ENCODE results near the gene PRDM11.

PRDM11 gene

DNA sequence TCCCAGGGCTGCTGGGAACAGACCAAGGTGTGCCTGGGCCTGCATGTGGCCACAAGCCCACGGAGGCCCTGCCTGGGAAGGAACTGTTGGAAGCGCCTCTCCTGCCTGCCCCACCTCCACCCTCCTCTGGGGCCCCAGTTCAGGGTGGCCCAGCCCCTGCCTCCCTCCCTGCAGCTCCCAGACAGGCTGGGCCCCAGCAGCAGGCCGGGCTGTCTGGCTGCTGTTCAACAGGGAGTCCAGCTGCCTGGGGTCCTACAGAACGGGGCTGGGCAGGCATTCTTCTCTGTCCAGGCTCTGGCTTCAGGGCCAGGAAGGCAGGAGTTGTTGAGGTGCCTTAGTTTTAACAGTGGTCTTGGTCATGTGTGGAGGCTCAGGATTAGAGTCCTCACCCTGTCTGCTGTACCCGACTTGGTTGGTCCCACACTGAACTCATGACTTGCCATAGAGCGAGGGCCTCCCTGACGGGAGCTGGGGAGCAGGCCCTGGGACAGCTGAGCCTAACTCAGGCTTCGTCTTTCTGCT lies 11.8 kb downstream of the PRDM11 start:
- no peak for DNase-seq (ENCODE audit: low spot score)

GRCh38 chr11:45158891-45159605 lies 12.6 kb downstream of the PRDM11 start:
- no peak for DNase-seq (ENCODE audit: low spot score)

GRCh38 chr11:45159781-45160365 lies 13.4 kb downstream of the PRDM11 start:
- DNase-seq (ENCODE audit: low spot score) = no peak

DNA sequence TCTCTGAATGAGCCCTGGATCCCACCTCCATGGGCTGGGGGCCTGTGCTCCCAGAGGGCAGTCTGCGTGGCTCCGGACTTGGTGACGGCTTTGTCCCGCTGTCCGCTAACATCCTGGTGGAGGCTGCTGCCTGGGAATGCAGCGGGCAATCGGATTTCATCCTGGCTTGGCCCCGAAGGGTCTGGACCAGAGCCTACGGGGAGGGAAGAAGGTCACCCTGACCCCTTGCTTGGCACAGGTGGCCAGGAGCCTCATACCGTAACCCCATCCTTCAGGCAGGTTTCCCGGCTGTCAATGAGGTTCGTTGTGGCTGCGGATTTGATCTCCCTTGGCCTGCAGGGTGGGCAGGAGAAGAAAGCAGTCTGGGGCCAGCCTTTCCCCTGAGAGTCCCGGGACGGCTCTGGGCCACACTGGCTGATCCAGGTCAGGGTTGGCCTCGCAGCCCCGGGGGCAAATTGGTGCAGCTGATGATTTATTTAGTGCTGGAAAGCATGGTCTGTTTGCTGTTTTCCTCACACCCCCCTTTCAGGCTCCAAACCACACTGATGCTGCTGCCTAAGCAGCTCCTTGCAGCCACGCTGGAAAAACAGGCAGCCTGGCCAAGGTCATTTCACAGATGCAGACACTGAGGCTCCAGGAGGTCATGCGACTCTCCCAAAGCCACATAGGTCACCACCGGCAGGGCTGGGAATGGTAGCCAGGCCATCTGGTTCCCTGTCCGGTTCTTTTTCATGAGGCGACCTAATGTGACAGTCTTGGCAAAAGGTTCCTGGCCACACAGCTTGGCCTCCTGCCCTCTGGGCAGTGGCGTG lies 15.0 kb downstream of the PRDM11 start:
- DNase-seq (ENCODE audit: low spot score) = no peak

DNA sequence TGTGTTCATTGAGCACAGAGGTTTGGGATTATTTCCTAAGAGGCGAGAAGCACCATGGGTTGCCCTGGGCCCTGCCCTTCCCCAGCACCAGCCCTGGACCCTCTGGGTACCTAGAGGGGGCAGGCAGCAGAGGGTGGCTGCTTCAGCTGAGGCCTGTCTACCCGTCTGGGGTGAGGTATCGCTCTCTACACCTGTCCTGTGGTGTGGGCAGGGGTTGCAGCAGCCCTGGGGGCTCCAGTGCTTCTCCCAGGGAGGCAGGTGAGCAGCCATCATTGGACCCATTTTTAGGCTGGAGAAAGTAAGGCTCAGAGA lies 15.6 kb downstream of the PRDM11 start:
- DNase-seq (ENCODE audit: low spot score) = no peak

GRCh38 chr11:45162916-45163879 lies 16.8 kb downstream of the PRDM11 start:
- DNase-seq (ENCODE audit: low spot score) = no peak

DNA sequence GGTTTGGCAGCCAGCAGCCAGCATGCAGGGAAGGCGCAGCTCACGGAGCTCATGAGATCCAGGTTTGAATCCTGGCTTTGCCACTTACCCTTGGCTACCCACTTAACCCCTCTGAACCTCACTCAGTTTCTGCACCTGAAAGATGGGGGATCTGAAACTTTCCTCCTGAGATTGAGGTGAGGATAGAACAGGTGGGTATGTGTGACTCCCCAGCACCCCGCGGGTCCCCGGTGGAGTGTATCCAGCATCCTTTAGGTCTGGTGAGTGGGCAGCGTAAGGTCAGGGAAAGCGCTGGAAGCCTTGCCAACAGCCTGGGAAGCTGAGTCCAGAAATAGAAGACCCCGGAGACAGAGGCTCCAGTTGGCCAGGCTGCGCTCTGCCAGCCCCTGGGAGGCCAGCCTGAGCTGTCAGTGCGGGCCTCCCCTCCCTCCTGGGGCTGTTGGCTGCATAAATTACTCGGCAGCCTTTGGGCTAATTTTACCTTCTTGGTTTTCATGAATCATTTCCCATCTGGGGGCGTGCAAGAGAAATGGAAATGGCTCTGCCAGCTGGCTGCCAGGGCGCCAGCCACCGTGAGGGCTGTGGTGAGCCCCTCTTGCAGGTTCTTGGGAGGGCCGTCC lies 17.6 kb downstream of the PRDM11 start:
- no peak for DNase-seq (ENCODE audit: low spot score)

- no peak for DNase-seq (ENCODE audit: low spot score)
Observed at GRCh38 chr11:45165386-45165785, 18.9 kb downstream of the PRDM11 start.

- DNase-seq (ENCODE audit: low spot score) = no peak
Observed at GRCh38 chr11:45165806-45166603, 19.6 kb downstream of the PRDM11 start.

- DNase-seq (ENCODE audit: low spot score) = no peak
Observed at GRCh38 chr11:45166604-45166897, 20.1 kb downstream of the PRDM11 start.

GRCh38 chr11:45167283-45167682 lies 20.8 kb downstream of the PRDM11 start:
- DNase-seq (ENCODE audit: low spot score) = no peak

- DNase-seq (ENCODE audit: low spot score) = no peak
Observed at GRCh38 chr11:45168366-45169130, 22.1 kb downstream of the PRDM11 start.

- no peak for DNase-seq (ENCODE audit: low spot score)
Observed at GRCh38 chr11:45169310-45170072, 23.1 kb downstream of the PRDM11 start.

DNA sequence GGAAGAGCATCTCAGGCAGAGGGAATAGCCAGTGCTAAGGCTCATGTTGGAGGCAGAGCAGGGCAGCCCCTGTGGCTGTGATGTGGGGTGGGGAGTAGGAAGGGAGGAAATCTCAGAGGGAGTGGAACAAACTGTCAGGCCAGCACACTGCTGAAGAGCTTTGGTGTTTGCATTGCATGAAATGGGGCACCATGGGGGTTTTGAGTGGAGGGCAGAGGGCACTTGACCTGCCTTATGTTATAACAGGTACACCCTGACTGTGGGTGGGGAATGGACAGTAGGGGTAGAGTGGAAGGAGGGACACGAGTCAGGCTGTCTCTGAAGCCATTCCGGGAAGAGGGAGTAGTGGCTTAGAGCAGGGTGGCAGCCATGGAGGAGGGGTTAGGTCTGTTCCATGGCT lies 24.0 kb downstream of the PRDM11 start:
- DNase-seq (ENCODE audit: low spot score) = no peak

- DNase-seq (ENCODE audit: low spot score) = no peak
Observed at GRCh38 chr11:45171550-45171949, 25.1 kb downstream of the PRDM11 start.

- no peak for DNase-seq (ENCODE audit: low spot score)
Observed at GRCh38 chr11:45173064-45173463, 26.6 kb downstream of the PRDM11 start.

- no peak for DNase-seq (ENCODE audit: low spot score)
Observed at GRCh38 chr11:45174168-45174835, 27.9 kb downstream of the PRDM11 start.

DNA sequence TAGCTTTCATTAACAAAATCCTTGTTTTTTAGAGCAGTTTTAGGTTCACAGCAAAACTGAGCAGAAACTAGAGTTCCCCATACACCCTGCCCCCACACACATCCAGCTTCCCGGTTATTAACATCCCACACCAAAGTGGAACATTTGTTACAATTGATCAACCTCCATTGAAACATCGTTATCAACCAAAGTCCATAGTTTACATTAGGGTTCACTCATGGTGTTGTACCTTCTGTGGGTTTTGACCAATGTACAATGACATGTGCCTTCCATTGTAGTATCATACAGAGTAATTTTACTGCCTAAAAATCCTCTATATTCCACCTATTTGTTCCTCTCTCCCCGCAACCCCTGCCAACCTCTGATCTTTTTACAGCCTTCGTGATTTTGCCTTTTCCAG lies 28.5 kb downstream of the PRDM11 start:
- DNase-seq (ENCODE audit: low spot score) = no peak

DNA sequence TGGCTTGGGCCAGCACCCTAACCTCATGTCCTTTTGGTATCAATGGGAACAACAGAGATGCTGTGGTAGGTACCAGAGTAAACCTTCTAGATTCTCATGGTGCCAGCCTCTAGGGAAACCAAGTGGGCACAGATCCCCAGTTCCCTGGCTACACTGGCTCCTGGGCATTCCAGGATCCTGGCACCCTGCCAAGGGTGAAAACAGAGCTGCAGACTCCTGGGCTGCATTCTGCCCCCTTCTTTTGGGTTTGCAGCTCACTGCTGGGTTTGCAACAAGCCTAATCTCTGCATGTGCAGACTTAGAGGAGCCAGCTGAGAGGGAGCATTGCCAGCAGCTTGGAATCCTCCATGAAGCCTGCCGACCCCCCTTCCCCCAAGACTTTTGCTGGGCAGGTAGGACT lies 30.6 kb downstream of the PRDM11 start:
- DNase-seq (ENCODE audit: low spot score) = no peak

Measured in hematopoietic multipotent progenitor cell treated with erythropoietin and hydrocortisone succinate and interleukin-3 and kit ligand, for 15 days (in vitro differentiated cells).